Measurements from ENCODE around the gene KRT33B.

DNA sequence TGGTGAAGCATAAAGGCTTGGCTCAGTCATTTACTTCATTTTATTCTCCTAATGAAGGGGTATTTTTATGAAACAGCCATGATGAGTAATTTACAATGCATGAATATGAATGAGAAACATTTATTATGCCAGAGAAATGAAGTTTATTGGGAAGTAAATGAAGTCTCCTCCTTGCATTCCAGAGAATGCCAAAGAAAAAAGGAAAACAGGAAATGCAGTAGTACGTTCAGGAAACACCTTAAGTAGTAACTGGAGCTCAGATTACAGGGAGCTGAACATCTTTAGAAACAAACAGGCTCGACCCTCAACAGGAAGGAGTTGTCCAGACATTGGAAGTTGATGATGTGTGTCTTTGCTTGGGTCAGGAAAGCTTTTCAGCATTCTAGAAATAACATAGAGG, 7.9 kb upstream of the KRT33B start:
- TF ChIP-seq, protein P1, sequence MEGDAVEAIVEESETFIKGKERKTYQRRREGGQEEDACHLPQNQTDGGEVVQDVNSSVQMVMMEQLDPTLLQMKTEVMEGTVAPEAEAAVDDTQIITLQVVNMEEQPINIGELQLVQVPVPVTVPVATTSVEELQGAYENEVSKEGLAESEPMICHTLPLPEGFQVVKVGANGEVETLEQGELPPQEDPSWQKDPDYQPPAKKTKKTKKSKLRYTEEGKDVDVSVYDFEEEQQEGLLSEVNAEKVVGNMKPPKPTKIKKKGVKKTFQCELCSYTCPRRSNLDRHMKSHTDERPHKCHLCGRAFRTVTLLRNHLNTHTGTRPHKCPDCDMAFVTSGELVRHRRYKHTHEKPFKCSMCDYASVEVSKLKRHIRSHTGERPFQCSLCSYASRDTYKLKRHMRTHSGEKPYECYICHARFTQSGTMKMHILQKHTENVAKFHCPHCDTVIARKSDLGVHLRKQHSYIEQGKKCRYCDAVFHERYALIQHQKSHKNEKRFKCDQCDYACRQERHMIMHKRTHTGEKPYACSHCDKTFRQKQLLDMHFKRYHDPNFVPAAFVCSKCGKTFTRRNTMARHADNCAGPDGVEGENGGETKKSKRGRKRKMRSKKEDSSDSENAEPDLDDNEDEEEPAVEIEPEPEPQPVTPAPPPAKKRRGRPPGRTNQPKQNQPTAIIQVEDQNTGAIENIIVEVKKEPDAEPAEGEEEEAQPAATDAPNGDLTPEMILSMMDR (IDR thresholded peaks at IDR 0.05), result no peak
- TF ChIP-seq POLR2A (IDR thresholded peaks at IDR 0.05), result no peak

Data from testis (tissue), 2 donors.